Measurements from ENCODE around the gene LGALS8.
"Not testable (repeated sequence)": the region's sequence is repeated elsewhere in the genome, so short reads cannot be mapped to it uniquely, and the experiment has no call there.

Gene LGALS8

DNA sequence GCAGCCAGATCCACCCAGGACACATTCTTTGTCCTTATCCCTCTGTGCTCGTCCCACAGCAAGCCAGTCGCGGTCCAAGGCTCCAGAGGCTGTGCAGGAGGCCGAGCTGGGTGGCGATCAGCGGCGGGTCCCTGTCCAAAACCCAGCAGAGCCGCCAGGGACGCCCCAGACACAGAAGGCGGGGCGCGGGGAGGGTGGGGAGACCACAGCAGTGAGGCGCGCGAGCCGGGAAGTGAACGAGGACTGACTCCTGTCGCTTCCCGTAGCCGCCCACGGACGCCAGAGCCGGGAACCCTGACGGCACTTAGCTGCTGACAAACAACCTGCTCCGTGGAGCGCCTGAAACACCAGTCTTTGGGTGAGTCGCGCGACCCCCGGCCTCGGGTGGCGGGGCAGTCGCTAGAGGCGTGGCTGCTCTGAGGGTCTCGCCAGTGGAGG, at the start of gene LGALS8:
LGALS8 (plus strand) TSS at position 279 of the 438 bp plus-strand sequence. CDS start 2,089 bp downstream, outside the sequence.
- in situ Hi-C loops (cut with MboI; ENCODE audit: low sequenced_read_pairs) = no loop called here

DNA sequence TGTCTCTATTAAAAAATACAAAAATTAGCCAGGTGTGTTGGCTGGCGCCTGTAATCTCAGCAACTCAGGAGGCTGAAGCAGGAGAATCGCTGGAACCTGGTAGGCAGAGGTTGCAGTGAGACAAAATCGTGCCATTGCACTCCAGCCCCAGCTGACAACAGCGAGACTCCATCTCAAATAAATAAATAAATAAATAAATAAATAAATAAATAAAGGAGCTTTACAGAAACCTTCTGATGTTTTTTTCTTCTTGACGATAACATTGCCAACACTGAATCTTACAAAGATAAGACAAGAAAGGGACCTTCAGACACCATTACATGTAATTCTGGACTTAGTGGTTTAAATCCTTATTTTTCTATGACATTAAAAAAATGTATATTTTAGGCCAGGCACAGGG, 47.8 kb upstream of the LGALS8 start:
- in situ Hi-C loops (cut with MboI; ENCODE audit: low sequenced_read_pairs) = no loop called here

- in situ Hi-C loops (cut with MboI; ENCODE audit: low sequenced_read_pairs) = no loop called here
These were observed 42.9 kb upstream of the LGALS8 start for GRCh38 chr1:236480758-236481436.

DNA sequence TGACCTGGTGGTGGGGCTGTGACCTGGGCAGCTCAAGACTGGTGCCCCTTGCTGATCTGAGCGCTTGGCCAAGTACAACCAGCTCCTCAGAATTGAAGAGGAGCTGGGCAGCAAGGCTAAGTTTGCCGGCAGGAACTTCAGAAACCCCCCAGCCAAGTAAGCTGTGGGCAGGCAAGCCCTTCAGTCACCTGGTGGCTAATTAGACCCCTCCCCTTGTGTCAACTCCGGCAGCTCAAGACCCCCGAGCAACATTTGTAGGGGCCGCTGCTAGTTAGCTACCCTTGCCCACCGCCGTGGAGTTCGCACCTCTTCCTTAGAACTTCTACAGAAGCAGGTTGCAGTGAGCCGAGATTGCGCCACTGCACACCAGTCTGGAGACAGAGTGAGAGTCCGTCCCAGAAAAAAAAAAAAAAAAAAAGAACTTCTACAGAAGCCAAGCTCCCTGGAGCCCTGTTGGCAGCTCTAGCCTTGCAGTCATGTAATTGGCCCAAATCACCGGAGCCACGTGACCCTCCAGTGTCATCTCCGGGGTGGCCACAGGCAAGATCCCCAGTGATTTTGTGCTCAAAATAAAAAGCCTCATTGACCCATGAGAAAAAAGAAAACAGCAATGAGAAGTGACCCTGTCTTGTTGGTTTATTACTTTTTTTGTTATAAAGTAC, 39.3 kb upstream of the LGALS8 start:
- in situ Hi-C loops (cut with MboI; ENCODE audit: low sequenced_read_pairs) = no loop called here

DNA sequence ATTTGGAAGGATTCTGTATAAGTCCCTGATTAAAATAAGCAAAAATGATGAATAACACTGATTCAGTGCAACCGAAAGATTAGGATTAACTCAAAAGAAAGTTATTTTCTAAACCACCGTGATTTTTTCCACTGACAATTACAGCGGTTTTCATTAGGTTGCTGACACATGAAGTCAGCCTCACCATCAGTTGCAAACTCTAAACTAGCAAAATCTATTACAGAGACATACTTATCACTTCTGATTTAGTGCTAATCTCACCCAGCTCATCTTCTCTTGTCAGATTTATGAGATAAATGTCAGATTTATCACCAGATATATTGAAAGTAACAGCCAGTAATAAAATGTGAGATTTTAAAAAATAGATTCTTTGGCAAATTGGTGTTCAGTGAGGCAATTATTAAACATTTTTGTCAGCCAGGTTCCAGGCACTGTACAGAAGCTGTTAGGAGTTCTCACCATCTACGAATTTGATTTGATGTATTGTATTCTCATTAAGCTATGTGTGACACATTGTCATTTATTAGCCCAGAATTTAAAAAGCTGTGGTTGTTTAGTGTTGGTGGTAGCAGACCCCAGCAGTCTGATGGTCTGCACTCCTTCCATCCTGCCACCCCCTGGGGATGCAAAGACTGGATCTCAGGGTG, 37.3 kb upstream of the LGALS8 start:
- in situ Hi-C loops (cut with MboI; ENCODE audit: low sequenced_read_pairs) = no loop called here

DNA sequence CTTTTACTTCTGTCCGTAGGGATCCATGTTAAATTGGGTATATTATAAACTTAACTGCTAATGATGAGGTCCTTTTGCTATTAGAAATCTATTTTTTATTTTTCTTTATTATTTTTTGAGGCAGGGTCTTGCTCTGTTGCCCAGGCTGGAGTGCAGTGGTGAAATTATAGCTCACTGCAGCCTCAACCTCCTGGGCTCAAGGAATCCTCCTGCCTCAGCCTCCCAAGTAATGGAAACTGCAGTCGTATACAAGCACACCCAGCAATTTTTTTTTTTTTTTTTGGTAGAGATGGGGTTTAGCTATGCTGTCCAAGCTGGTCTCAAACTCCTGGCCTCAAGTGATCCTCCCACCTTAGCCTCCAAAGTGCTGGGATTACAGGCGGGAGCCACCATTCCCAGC, 34.6 kb upstream of the LGALS8 start:
- in situ Hi-C loops (cut with MboI; ENCODE audit: low sequenced_read_pairs) = not testable (repeated sequence)

- in situ Hi-C loops (cut with MboI; ENCODE audit: low sequenced_read_pairs) = loop anchor here (10.0 kb wide), 1 partner anchor 375 kb away; no protein-coding TSS in a partner anchor
These were observed 33.9 kb upstream of the LGALS8 start for GRCh38 chr1:236489710-236490377.

DNA sequence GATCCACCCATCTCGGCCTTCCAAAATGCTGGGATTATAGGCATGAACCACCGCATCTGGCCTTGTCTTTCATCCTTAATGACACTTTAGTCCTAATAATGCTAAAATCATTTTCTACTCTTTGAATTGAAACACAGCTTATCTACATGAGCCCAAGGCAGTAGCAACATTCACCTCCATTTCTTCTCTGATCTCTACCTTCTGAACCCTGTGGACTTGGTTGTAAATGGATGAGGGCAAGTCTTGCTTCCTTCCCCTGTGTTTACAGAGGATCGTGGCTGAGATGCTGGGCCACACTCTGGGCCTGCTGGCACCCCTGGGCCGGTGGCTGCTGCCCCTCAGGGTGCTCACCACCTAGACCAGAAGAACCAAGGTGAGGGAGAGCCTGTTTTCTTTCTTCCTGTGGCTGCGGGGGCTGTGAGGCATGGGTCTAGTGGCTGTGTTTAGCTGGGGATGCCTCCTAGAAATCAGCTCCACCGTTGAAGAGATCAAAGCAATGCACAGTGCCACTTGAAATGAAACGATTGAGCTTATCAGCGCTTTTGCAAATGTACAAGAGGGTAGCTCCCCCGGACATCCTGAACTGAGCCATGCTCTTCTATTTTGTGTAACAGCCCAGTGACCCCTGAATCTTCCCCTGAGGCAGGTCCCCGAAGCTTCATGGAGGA, 32.2 kb upstream of the LGALS8 start:
- in situ Hi-C loops (cut with MboI; ENCODE audit: low sequenced_read_pairs) = loop anchor here (10.0 kb wide), 1 partner anchor 377 kb away; no protein-coding TSS in a partner anchor

GRCh38 chr1:236492378-236492777, 31.4 kb upstream of the LGALS8 start:
- in situ Hi-C loops (cut with MboI; ENCODE audit: low sequenced_read_pairs) = loop anchor here (10.0 kb wide), 1 partner anchor 378 kb away; no protein-coding TSS in a partner anchor

- in situ Hi-C loops (cut with MboI; ENCODE audit: low sequenced_read_pairs) = loop anchor here (10.0 kb wide), 1 partner anchor 379 kb away; no protein-coding TSS in a partner anchor
These were observed 29.7 kb upstream of the LGALS8 start for GRCh38 chr1:236494082-236494481.

DNA sequence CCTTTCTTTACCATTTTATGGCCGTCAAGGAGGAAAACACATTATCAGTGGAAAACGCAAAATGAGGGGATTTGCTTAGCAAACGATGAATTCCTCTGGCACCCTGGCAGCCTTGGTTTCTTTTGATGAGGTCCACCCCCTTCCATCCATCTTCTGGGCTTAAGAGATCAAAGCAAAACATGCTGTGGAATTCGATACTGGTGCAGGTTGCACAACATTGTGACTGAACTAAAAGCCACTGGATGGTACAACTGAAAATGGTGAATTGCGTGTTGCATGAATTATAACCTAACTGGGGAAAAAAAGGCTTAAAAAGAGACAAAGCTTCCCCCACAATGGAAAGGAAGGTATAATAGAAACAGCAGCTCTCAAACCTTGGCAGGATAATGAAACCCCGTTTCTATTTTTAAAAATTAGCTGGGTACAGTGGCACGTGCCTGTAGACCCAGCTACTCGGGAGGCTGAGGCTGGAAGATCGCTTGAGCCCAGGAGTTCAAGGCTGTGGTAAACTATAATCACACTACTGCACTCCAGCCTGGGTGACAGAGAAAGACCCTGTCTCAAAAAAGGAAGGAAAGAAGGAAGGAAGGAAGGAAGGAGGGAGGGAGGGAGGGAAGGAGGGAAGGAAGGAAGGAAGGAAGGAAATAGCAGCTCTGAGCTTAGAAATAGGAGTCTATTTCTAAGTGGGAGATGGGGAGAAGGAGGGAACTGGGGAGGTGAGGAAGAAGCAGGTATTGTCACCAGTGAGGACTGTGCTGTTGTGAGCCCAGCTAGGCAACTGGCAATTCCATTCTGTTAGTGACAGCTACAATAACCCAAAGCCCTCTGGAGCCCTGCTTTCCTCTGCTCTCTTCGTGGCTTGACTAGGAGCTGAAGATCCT, 29.0 kb upstream of the LGALS8 start:
- in situ Hi-C loops (cut with MboI; ENCODE audit: low sequenced_read_pairs) = loop anchor here (10.0 kb wide), 1 partner anchor 380 kb away; no protein-coding TSS in a partner anchor

GRCh38 chr1:236495467-236496112, 28.2 kb upstream of the LGALS8 start:
- in situ Hi-C loops (cut with MboI; ENCODE audit: low sequenced_read_pairs) = loop anchor here (10.0 kb wide), 1 partner anchor 381 kb away; no protein-coding TSS in a partner anchor

- in situ Hi-C loops (cut with MboI; ENCODE audit: low sequenced_read_pairs) = loop anchor here (10.0 kb wide), 1 partner anchor 383 kb away; no protein-coding TSS in a partner anchor
These were observed 25.9 kb upstream of the LGALS8 start for GRCh38 chr1:236497908-236498307.

- in situ Hi-C loops (cut with MboI; ENCODE audit: low sequenced_read_pairs) = no loop called here
These were observed 22.7 kb upstream of the LGALS8 start for GRCh38 chr1:236501093-236501492.

GRCh38 chr1:236502579-236502971, 21.2 kb upstream of the LGALS8 start:
- in situ Hi-C loops (cut with MboI; ENCODE audit: low sequenced_read_pairs) = no loop called here

- in situ Hi-C loops (cut with MboI; ENCODE audit: low sequenced_read_pairs) = no loop called here
These were observed 20.7 kb upstream of the LGALS8 start for GRCh38 chr1:236502972-236503639.

- in situ Hi-C loops (cut with MboI; ENCODE audit: low sequenced_read_pairs) = not testable (repeated sequence)
These were observed 19.4 kb upstream of the LGALS8 start for GRCh38 chr1:236504338-236504737.

- in situ Hi-C loops (cut with MboI; ENCODE audit: low sequenced_read_pairs) = no loop called here
These were observed 16.6 kb upstream of the LGALS8 start for GRCh38 chr1:236507022-236507700.

Data from HL-60/S4 treated with phorbol 12-myristate 13-acetate at 8.2 ng/mL for 4 days and 3 days (cell line).